Forelimb muscle (tissue), 1 donor: ENCODE measurements around the gene UBQLN1. TPM values are rescaled to one million over a fixed set of nuclear protein-coding genes. Genes with fewer than 3 reads are reported as not detected.
"Not testable (repeated sequence)": the region's sequence is repeated elsewhere in the genome, so short reads cannot be mapped to it uniquely, and the experiment has no call there.

Source experiments
- DNase-seq: peaks from one replicate; pipeline ENCODE4 v3.0.0-alpha.2; 2013; ENCODE audit warnings: low read depth
- polyA plus RNA-seq: library from polyadenylated mRNA; unstranded; fragments of 120-200 nt; gene quantifications from one replicate; pipeline ENCODE4 v1.2.1, GENCODE V29; 2013; ENCODE audit not compliant: insufficient read length

UBQLN1 gene
- polyA plus RNA-seq, 1 donor: 63.5 TPM

- DNase-seq: no peak
Measured at GRCh38 chr9:83633676-83634075, 74.1 kb downstream of the UBQLN1 start.

- no peak for DNase-seq
Measured at GRCh38 chr9:83633255-83633654, 74.5 kb downstream of the UBQLN1 start.

- DNase-seq: no peak
Measured at GRCh38 chr9:83630938-83631457, 76.8 kb downstream of the UBQLN1 start.

DNA sequence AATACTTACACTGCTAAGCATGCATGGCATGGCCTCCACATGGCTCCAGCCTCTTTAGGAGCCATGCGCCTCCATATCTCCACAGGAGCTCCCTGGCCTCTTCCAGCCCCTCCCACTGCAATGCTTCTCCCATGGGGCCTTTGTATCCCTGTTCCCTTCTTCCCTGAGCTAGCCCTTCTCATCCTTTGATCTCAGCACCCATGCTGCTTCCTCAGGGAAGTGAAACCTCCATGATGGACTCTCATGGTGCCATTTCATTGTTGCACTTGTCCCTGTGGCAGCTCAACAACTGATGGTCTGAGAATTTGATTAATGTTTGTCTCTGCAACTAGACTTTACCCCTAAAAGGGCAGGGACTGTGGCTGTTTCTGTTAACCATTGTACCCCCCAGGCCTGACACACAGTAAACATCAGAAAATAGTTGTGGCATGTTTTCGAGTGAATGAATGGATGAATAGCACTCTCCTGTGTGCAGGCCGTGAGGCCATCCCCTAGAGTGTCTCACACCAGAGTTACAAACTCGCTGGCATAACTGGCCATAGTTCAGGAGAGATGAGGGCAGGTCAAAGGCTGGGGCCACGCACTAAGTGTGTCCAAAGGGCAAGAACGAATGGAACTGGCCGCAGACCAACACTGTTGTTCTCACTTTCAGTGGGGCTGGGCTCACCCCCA is 78.2 kb downstream of the UBQLN1 start:
- no peak for DNase-seq

DNA sequence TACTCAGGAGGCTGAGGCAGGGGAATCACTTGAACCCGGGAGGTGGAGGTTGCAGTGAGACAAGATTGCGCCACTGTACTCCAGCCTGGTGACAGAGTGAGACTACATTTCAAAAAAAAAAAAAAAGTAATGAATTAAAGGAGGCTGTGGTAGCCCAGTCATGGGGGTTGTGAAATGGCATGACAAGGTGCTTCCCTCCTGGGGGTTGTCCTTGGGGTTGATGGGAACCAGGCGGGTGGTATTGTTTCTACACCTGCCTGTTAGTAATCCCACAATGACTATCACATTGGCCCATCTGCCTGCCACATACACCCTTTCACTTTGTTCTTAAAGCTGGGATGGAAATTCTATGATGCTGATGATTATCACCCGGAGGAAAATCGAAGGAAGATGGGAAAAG is 79.2 kb downstream of the UBQLN1 start:
- no peak for DNase-seq

DNA sequence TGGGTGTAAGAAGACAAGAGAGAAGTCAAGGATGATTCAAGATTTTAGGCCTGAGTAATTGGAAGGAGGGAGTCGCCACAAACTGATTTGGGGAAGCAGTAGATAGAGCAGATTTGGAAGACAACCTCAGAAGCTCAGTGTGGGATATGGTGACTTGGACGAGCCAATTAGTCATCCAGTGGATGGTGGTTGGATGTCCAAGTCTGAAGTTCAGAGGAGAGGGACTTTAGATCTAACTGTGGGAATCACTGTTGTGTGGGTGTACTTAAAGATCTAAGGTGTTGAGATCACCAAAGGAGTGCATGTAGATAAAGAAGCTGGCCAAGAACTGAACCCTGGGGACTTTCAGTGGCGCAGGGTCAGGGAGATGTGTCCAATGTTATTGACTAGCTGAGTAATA is 82.6 kb downstream of the UBQLN1 start:
- DNase-seq: no peak

- no peak for DNase-seq
Measured at GRCh38 chr9:83623679-83624076, 84.1 kb downstream of the UBQLN1 start.

DNA sequence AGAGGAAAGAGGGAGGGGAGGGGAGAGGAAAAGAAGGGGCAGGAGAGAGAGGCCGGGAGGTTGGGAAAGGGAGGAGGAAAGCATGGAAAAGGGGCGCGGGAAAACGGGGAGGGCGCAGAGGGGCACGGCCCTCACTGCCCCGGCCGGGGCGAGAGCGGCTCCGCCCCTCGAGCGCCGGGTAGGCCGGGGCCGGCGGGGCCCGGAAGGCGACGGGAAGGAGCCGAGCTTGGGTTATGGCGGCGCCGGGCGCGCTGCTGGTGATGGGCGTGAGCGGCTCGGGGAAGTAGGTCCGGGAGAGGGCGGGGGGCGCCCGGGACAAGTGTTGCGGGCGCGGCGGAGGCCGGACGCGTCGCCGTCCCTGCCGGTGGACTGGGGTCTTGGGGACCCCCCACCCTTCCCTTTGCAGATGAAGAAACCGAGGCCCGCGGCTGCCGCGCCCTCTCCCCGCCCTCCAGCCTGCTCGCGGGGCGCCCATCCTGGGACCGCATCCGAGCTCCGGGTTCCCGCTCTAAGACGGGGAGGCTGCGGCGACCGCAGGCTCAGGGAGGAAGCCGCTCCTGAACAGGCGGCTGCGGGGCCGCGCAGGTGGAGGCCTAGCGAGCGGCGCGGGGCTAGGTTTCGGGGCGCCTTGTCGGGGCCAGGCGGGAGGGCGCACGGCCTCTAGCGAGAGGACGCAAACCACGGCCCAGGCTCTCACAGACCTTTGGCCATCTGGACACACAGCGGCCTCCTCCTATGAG is 84.6 kb downstream of the UBQLN1 start, which contains the start of gene IDNK:
TSS of gene IDNK (plus strand) at position 205 of the 740 bp plus-strand sequence. CDS start at position 234, 29 bp downstream.
- DNase-seq: no peak

- DNase-seq: no peak
Measured at GRCh38 chr9:83622433-83622938, 85.3 kb downstream of the UBQLN1 start.

DNA sequence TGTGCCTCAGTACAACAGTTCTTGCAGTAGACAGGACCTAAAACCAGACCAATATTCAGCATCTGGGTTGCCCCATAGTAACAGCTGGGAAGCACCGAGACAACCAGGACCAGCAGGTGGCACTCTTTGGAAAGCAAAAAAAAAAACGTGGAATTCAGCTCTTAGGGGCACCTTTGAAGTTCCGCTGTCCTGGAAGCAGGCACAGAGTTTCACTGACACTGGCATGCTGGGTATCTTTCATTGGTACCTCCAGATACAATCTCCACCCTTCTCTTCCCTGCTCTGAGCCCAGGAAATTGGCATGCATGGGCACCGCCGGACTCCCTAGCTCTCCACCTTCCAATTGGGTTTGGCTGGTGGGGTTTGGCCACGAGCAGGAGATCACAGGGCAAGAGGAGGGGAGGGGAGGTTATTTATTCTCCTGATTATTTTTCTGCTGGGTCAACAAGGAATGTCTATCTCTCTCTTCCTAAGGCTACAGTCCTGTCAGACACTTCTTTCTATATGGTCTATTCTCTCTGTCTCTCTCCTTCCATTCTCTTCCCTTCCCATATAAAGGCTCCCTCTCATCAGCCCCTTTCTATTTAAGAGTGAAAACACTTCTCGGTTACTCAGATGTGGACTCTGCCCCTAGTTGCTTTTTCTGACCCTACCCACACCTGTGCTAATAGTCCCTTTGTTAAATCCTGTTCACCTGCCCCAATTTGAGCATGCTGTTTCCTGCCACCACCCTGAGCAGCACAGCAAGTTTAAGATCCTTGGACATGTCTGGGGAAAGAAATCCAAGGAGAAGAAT is 86.7 kb downstream of the UBQLN1 start:
- DNase-seq: no peak

GRCh38 chr9:83617299-83617698 is 90.5 kb downstream of the UBQLN1 start:
- DNase-seq: no peak

- DNase-seq: not testable (repeated sequence)
Measured at GRCh38 chr9:83613298-83613697, 94.5 kb downstream of the UBQLN1 start.

Other genes starting within 250 kb of the UBQLN1 start
- 31.3 TPM for gene FRMD3, start 169.6 kb downstream of the UBQLN1 start, polyA plus RNA-seq
- 4.2 TPM for gene IDNK, start 84.8 kb downstream of the UBQLN1 start, polyA plus RNA-seq
- 20.2 TPM for gene GKAP1, start 109.8 kb upstream of the UBQLN1 start, polyA plus RNA-seq
- 7.8 TPM for gene KIF27, start 213.5 kb upstream of the UBQLN1 start, polyA plus RNA-seq